HepG2 (cell line): ENCODE results near the gene NECAB2.

Experiments
- ATF7 ChIP-seq, 2 experiments: fragments of 450-650 bp in 1 of 2; sonication (generic) in 1 of 2; formaldehyde crosslinking in 1 of 2; IDR thresholded peaks; 2 replicates each; pipeline versions ENCODE4 v1.4.0 to v1.6.1; 2016 to 2020; ENCODE audit warnings: antibody characterized with exemption in 1 of 2, mild to moderate bottlenecking in 1 of 2, missing genetic modification reagents in 1 of 2
- FOXM1 ChIP-seq: sonication (generic); formaldehyde crosslinking; IDR thresholded peaks from 2 replicates; pipeline ENCODE4 v1.5.0; 2020; ENCODE audit warnings: missing genetic modification reagents
- MAFK ChIP-seq, 2 experiments: IDR thresholded peaks in 1 of 2; conservative IDR thresholded peaks in 1 of 2; 2 replicates each; pipeline ENCODE4 v1.6.1; 2011; ENCODE audit warnings: improper control_type of control experiment in 2 of 2, low read length in 2 of 2
- NFIB ChIP-seq: sonication (generic); formaldehyde crosslinking; IDR thresholded peaks from 2 replicates; pipeline ENCODE4 v1.9.0; 2021; ENCODE audit warnings: missing genetic modification reagents, mild to moderate bottlenecking, borderline replicate concordance
- POLR2A ChIP-seq, 2 experiments: IDR thresholded peaks; 2 replicates each; pipeline ENCODE4 v1.6.1; 2011; ENCODE audit warnings: low read depth in 2 of 2, low read length in 2 of 2, mild to moderate bottlenecking in 1 of 2, moderate library complexity in 1 of 2; ENCODE audit not compliant: insufficient read depth in 1 of 2
- SYNCRIP ChIP-seq: fragments of 200-400 bp; formaldehyde crosslinking; IDR thresholded peaks from 2 replicates; pipeline ENCODE4 v1.6.1; 2018; ENCODE audit warnings: mild to moderate bottlenecking, low read depth, low read length; ENCODE audit not compliant: insufficient read depth
- ZKSCAN1 ChIP-seq: fragments of 150-350 bp; IDR thresholded peaks from 2 replicates; pipeline ENCODE4 v1.6.1; 2014; ENCODE audit warnings: low read length
- ZNF34 ChIP-seq: sonication (generic); formaldehyde crosslinking; IDR thresholded peaks from 2 replicates; pipeline ENCODE4 v1.4.0; 2020; ENCODE audit warnings: mild to moderate bottlenecking, missing genetic modification reagents, borderline replicate concordance
- ZNF761 ChIP-seq: sonication (generic); formaldehyde crosslinking; conservative IDR thresholded peaks from 2 replicates; pipeline ENCODE4 v1.4.0; 2020; ENCODE audit warnings: mild to moderate bottlenecking, missing genetic modification reagents
- ZSCAN29 ChIP-seq: sonication (generic); formaldehyde crosslinking; conservative IDR thresholded peaks from 2 replicates; pipeline ENCODE4 v1.4.0; 2020; ENCODE audit warnings: mild to moderate bottlenecking, missing genetic modification reagents
- TF ChIP-seq, protein P1 (sequence below): sonication (generic); formaldehyde crosslinking; IDR thresholded peaks from 2 replicates; pipeline ENCODE4 v1.4.0; 2020; ENCODE audit warnings: missing genetic modification reagents
- TF ChIP-seq, protein P2 (sequence below): sonication (generic); formaldehyde crosslinking; IDR thresholded peaks from 2 replicates; pipeline ENCODE4 v1.4.0; 2020; ENCODE audit warnings: missing genetic modification reagents
- TF ChIP-seq, protein P3 (sequence below): sonication (generic); formaldehyde crosslinking; IDR thresholded peaks from 2 replicates; pipeline ENCODE4 v1.5.0; 2020; ENCODE audit warnings: mild to moderate bottlenecking, missing genetic modification reagents, moderate library complexity

DNA sequence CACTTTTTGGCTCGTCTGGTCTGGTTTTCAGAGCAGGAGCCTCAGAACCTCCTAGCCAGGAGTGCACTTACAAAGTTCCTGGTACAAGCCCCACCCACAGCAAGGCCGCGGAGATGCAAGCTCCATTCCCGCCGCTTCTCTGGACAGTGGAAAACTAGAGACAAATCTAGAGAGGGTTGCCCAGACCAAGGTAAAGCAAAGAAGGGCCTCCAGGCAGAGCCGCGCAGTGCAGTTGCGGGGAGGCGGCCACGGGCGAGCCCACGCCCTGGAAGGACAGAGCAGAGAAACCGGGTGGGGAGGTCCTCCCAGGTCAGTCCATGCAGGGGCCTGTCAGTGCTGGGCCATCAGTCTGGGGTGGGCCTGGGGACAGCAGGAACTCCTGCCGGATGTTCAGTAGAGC is 26.0 kb upstream of the NECAB2 start:
- no peak for TF ChIP-seq ZNF34 (CRISPR knock-in tag)
- TF ChIP-seq ZSCAN29 (CRISPR knock-in tag): no peak
- TF ChIP-seq ZKSCAN1: no peak
- TF ChIP-seq, protein P1, sequence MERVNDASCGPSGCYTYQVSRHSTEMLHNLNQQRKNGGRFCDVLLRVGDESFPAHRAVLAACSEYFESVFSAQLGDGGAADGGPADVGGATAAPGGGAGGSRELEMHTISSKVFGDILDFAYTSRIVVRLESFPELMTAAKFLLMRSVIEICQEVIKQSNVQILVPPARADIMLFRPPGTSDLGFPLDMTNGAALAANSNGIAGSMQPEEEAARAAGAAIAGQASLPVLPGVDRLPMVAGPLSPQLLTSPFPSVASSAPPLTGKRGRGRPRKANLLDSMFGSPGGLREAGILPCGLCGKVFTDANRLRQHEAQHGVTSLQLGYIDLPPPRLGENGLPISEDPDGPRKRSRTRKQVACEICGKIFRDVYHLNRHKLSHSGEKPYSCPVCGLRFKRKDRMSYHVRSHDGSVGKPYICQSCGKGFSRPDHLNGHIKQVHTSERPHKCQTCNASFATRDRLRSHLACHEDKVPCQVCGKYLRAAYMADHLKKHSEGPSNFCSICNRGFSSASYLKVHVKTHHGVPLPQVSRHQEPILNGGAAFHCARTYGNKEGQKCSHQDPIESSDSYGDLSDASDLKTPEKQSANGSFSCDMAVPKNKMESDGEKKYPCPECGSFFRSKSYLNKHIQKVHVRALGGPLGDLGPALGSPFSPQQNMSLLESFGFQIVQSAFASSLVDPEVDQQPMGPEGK (CRISPR knock-in tag): no peak
- no peak for TF ChIP-seq NFIB
- no peak for TF ChIP-seq FOXM1
- no peak for TF ChIP-seq POLR2A (IDR thresholded peaks at IDR 0.05; ENCODE audit: insufficient read depth in 1 of 2, low read depth in 2 of 2, low read length in 2 of 2)
- no peak for TF ChIP-seq ATF7 (IDR thresholded peaks at IDR 0.05)
- TF ChIP-seq ATF7 (CRISPR knock-in tag; IDR thresholded peaks at IDR 0.05): no peak
- TF ChIP-seq, protein P2, sequence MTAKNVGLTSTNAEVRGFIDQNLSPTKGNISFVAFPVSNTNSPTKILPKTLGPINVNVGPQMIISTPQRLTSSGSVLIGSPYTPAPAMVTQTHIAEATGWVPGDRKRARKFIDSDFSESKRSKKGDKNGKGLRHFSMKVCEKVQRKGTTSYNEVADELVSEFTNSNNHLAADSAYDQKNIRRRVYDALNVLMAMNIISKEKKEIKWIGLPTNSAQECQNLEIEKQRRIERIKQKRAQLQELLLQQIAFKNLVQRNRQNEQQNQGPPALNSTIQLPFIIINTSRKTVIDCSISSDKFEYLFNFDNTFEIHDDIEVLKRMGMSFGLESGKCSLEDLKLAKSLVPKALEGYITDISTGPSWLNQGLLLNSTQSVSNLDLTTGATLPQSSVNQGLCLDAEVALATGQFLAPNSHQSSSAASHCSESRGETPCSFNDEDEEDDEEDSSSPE (CRISPR knock-in tag): no peak
- no peak for TF ChIP-seq ZNF761 (CRISPR knock-in tag)
- no peak for TF ChIP-seq SYNCRIP
- TF ChIP-seq, protein P3, sequence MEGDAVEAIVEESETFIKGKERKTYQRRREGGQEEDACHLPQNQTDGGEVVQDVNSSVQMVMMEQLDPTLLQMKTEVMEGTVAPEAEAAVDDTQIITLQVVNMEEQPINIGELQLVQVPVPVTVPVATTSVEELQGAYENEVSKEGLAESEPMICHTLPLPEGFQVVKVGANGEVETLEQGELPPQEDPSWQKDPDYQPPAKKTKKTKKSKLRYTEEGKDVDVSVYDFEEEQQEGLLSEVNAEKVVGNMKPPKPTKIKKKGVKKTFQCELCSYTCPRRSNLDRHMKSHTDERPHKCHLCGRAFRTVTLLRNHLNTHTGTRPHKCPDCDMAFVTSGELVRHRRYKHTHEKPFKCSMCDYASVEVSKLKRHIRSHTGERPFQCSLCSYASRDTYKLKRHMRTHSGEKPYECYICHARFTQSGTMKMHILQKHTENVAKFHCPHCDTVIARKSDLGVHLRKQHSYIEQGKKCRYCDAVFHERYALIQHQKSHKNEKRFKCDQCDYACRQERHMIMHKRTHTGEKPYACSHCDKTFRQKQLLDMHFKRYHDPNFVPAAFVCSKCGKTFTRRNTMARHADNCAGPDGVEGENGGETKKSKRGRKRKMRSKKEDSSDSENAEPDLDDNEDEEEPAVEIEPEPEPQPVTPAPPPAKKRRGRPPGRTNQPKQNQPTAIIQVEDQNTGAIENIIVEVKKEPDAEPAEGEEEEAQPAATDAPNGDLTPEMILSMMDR (CRISPR knock-in tag): no peak
- no peak for TF ChIP-seq MAFK (conservative IDR thresholded peaks at IDR 0.05 in 1 of 2, IDR thresholded peaks at IDR 0.05 in 1 of 2; ENCODE audit: low read length in 2 of 2)
